ENCODE results near the gene PDYN. TPM values are rescaled to one million over a fixed set of nuclear protein-coding genes. Genes with fewer than 3 reads are reported as not detected.
A peak's percentile ranks its signal among the peaks of the same experiment; 100 is the strongest.

Gene PDYN
- polyA plus RNA-seq (2013), result not detected in 2 replicates

GRCh38 chr20:1993986-1994385 lies at the start of gene PDYN:
Gene PDYN (minus strand): TSS chr20:1994058. CDS start chr20:1983084, 10,974 bp downstream.
- DNase-seq, result no peak
- H2BK12ac ChIP-seq (ENCODE audit: low read length), result no peak within 1 kb of the TSS
- H3K4me2 ChIP-seq (ENCODE audit: low read length), result no peak within 1 kb of the TSS
- no peaks in the 10 kb centered on the region for H3K36me3 ChIP-seq (ENCODE audit: control insufficient read depth in 1 of 2, insufficient read depth in 2 of 2, low read length in 2 of 2)
- H3K9ac ChIP-seq (ENCODE audit: low read length), result no peak within 1 kb of the TSS
- no peak within 1 kb of the TSS for H2BK5ac ChIP-seq (ENCODE audit: low read depth, low read length, poor library complexity)
- no peaks in the 10 kb centered on the region for H3K79me1 ChIP-seq (ENCODE audit: low read length)
- no peaks in the 10 kb centered on the region for H3K9me3 ChIP-seq (ENCODE audit: insufficient read depth, low read depth, low read length)
- no peak within 1 kb of the TSS for H3K18ac ChIP-seq (ENCODE audit: low read length)
- H2AFZ ChIP-seq (ENCODE audit: insufficient read depth, low read length, poor library complexity), result no peak within 1 kb of the TSS
- H2AK5ac ChIP-seq (ENCODE audit: low read length), result no peak within 1 kb of the TSS
- no peak within 1 kb of the TSS for H3K14ac ChIP-seq (ENCODE audit: low read length)
- no peak within 1 kb of the TSS for H3K23ac ChIP-seq (ENCODE audit: low read length)
- no peak within 1 kb of the TSS for H4K8ac ChIP-seq (ENCODE audit: low read depth, low read length)
- H4K12ac ChIP-seq (ENCODE audit: low read depth, low read length), result no peak within 1 kb of the TSS
- no peak within 1 kb of the TSS for H3K4me3 ChIP-seq (ENCODE audit: low read depth, low read length)
- WGBS (ENCODE audit: extremely low coverage, insufficient coverage, insufficient read length), result no CpG with 5 or more reads among the region's 9 CpGs
- no peak within 1 kb of the TSS for H2BK120ac ChIP-seq (ENCODE audit: insufficient read depth, low read length, poor library complexity)
- H3K79me2 ChIP-seq (ENCODE audit: control insufficient read depth, insufficient read depth, low read length, poor library complexity), result no peaks in the 10 kb centered on the region
- H3K27me3 ChIP-seq (ENCODE audit: insufficient read depth, low read length), result no peaks in the 10 kb centered on the region
- no peak within 1 kb of the TSS for H4K91ac ChIP-seq (ENCODE audit: low read depth, low read length)
- H3K4me1 ChIP-seq (ENCODE audit: control insufficient read depth in 1 of 2, insufficient read depth in 2 of 2, low read length in 2 of 2), result no peaks in the 10 kb centered on the region
- H3K27ac ChIP-seq (ENCODE audit: low read depth, low read length), result no peak within 1 kb of the TSS
- H3K4ac ChIP-seq (ENCODE audit: low read depth, low read length), result no peak within 1 kb of the TSS

- no peaks in the 10 kb centered on the region for H3K79me2 ChIP-seq (ENCODE audit: control insufficient read depth, insufficient read depth, low read length, poor library complexity)
- H3K9ac ChIP-seq (ENCODE audit: low read length), result no peak overlapping the region
- H3K4me2 ChIP-seq (ENCODE audit: low read length), result no peak overlapping the region
- H3K27me3 ChIP-seq (ENCODE audit: insufficient read depth, low read length), result no peaks in the 10 kb centered on the region
- DNase-seq, result peak in 1 of 2 donors; percentile 8
- no peak overlapping the region for H2BK5ac ChIP-seq (ENCODE audit: low read depth, low read length, poor library complexity)
- H4K12ac ChIP-seq (ENCODE audit: low read depth, low read length), result no peak overlapping the region
- H2AK5ac ChIP-seq (ENCODE audit: low read length), result no peak overlapping the region
- no peak overlapping the region for H2BK120ac ChIP-seq (ENCODE audit: insufficient read depth, low read length, poor library complexity)
- no peak overlapping the region for H3K23ac ChIP-seq (ENCODE audit: low read length)
- H3K4me3 ChIP-seq (ENCODE audit: low read depth, low read length), result no peak overlapping the region
- H3K4me1 ChIP-seq (ENCODE audit: control insufficient read depth in 1 of 2, insufficient read depth in 2 of 2, low read length in 2 of 2), result no peaks in the 10 kb centered on the region
- no peaks in the 10 kb centered on the region for H3K79me1 ChIP-seq (ENCODE audit: low read length)
- no peak overlapping the region for H3K14ac ChIP-seq (ENCODE audit: low read length)
- no peak overlapping the region for H4K8ac ChIP-seq (ENCODE audit: low read depth, low read length)
- no peak overlapping the region for H2AFZ ChIP-seq (ENCODE audit: insufficient read depth, low read length, poor library complexity)
- no CpG with 5 or more reads among the region's 6 CpGs for WGBS (ENCODE audit: extremely low coverage, insufficient coverage, insufficient read length)
- H2BK12ac ChIP-seq (ENCODE audit: low read length), result no peak overlapping the region
- no peak overlapping the region for H3K18ac ChIP-seq (ENCODE audit: low read length)
- H3K4ac ChIP-seq (ENCODE audit: low read depth, low read length), result no peak overlapping the region
- no peak overlapping the region for H4K91ac ChIP-seq (ENCODE audit: low read depth, low read length)
- H3K27ac ChIP-seq (ENCODE audit: low read depth, low read length), result no peak overlapping the region
- H3K9me3 ChIP-seq (ENCODE audit: insufficient read depth, low read depth, low read length), result no peaks in the 10 kb centered on the region
- H3K36me3 ChIP-seq (ENCODE audit: control insufficient read depth in 1 of 2, insufficient read depth in 2 of 2, low read length in 2 of 2), result no peaks in the 10 kb centered on the region
Measured at GRCh38 chr20:2042400-2042799, 48.5 kb upstream of the PDYN start.

DNA sequence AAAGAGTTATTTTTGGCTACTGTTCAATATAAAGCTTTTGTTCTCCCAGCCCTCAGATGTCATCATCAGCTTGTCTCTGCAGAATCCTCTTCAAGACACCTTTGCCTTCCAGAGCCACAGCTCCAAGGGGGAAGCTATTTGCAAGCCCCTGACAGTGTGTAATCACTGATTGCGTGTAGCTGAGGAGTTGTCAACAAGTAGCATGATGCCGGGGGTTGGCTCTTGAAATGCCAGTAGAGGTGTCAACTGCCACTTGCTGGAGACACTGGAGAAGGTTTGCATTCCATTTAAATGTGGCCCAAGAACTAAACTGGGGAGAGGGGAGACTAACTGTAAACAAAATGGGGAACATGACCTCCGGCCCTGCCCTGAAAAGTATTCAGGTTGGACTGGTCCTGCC lies 44.3 kb upstream of the PDYN start:
- H2BK120ac ChIP-seq (ENCODE audit: insufficient read depth, low read length, poor library complexity), result no peak overlapping the region
- H3K14ac ChIP-seq (ENCODE audit: low read length), result no peak overlapping the region
- no peak overlapping the region for H3K4ac ChIP-seq (ENCODE audit: low read depth, low read length)
- no peak overlapping the region for H3K4me3 ChIP-seq (ENCODE audit: low read depth, low read length)
- H3K4me1 ChIP-seq (ENCODE audit: control insufficient read depth in 1 of 2, insufficient read depth in 2 of 2, low read length in 2 of 2), result no peaks in the 10 kb centered on the region
- H3K9me3 ChIP-seq (ENCODE audit: insufficient read depth, low read depth, low read length), result no peaks in the 10 kb centered on the region
- H4K8ac ChIP-seq (ENCODE audit: low read depth, low read length), result no peak overlapping the region
- no peak overlapping the region for H3K4me2 ChIP-seq (ENCODE audit: low read length)
- H3K79me2 ChIP-seq (ENCODE audit: control insufficient read depth, insufficient read depth, low read length, poor library complexity), result no peaks in the 10 kb centered on the region
- H3K79me1 ChIP-seq (ENCODE audit: low read length), result no peaks in the 10 kb centered on the region
- DNase-seq, result no peak
- no peak overlapping the region for H3K23ac ChIP-seq (ENCODE audit: low read length)
- no peak overlapping the region for H2AFZ ChIP-seq (ENCODE audit: insufficient read depth, low read length, poor library complexity)
- no peak overlapping the region for H3K27ac ChIP-seq (ENCODE audit: low read depth, low read length)
- no peaks in the 10 kb centered on the region for H3K27me3 ChIP-seq (ENCODE audit: insufficient read depth, low read length)
- H3K18ac ChIP-seq (ENCODE audit: low read length), result no peak overlapping the region
- H2AK5ac ChIP-seq (ENCODE audit: low read length), result no peak overlapping the region
- no peak overlapping the region for H3K9ac ChIP-seq (ENCODE audit: low read length)
- no CpG with 5 or more reads among the region's 3 CpGs for WGBS (ENCODE audit: extremely low coverage, insufficient coverage, insufficient read length)
- no peak overlapping the region for H4K91ac ChIP-seq (ENCODE audit: low read depth, low read length)
- no peaks in the 10 kb centered on the region for H3K36me3 ChIP-seq (ENCODE audit: control insufficient read depth in 1 of 2, insufficient read depth in 2 of 2, low read length in 2 of 2)
- H2BK5ac ChIP-seq (ENCODE audit: low read depth, low read length, poor library complexity), result no peak overlapping the region
- no peak overlapping the region for H4K12ac ChIP-seq (ENCODE audit: low read depth, low read length)
- H2BK12ac ChIP-seq (ENCODE audit: low read length), result no peak overlapping the region

GRCh38 chr20:2037296-2037914 lies 43.5 kb upstream of the PDYN start:
- Histone ChIP-seq H4K12ac (ENCODE audit: low read depth, low read length) (no peak overlapping the region), H3K14ac (ENCODE audit: low read length) (no peak overlapping the region), H3K79me2 (ENCODE audit: control insufficient read depth, insufficient read depth, low read length, poor library complexity) (no peaks in the 10 kb centered on the region), H3K23ac (ENCODE audit: low read length) (no peak overlapping the region), H3K79me1 (ENCODE audit: low read length) (no peaks in the 10 kb centered on the region), H3K27me3 (ENCODE audit: insufficient read depth, low read length) (no peaks in the 10 kb centered on the region), H2BK12ac (ENCODE audit: low read length) (no peak overlapping the region), H2BK5ac (ENCODE audit: low read depth, low read length, poor library complexity) (no peak overlapping the region), H2AK5ac (ENCODE audit: low read length) (no peak overlapping the region), H3K4me1 (ENCODE audit: control insufficient read depth in 1 of 2, insufficient read depth in 2 of 2, low read length in 2 of 2) (peaks cover 0 to under 1% of the 10 kb centered on the region in 2 experiments), H3K4me3 (ENCODE audit: low read depth, low read length) (no peak overlapping the region), H2BK120ac (ENCODE audit: insufficient read depth, low read length, poor library complexity) (no peak overlapping the region), H3K4me2 (ENCODE audit: low read length) (no peak overlapping the region), H4K8ac (ENCODE audit: low read depth, low read length) (no peak overlapping the region), H3K27ac (ENCODE audit: low read depth, low read length) (no peak overlapping the region), H3K9me3 (ENCODE audit: insufficient read depth, low read depth, low read length) (no peaks in the 10 kb centered on the region), H3K18ac (ENCODE audit: low read length) (no peak overlapping the region), H3K36me3 (ENCODE audit: control insufficient read depth in 1 of 2, insufficient read depth in 2 of 2, low read length in 2 of 2) (no peaks in the 10 kb centered on the region), H3K4ac (ENCODE audit: low read depth, low read length) (no peak overlapping the region), H3K9ac (ENCODE audit: low read length) (no peak overlapping the region), H4K91ac (ENCODE audit: low read depth, low read length) (no peak overlapping the region), H2AFZ (ENCODE audit: insufficient read depth, low read length, poor library complexity) (no peak overlapping the region)
- no peak for DNase-seq
- WGBS (ENCODE audit: extremely low coverage, insufficient coverage, insufficient read length), result no CpG with 5 or more reads among the region's 4 CpGs

Measured in trophoblast cell (in vitro differentiated cells and primary cell).